Mammary epithelial cell (primary cell): ENCODE data around the gene UBE2Z.
"Not testable (repeated sequence)": the region's sequence is repeated elsewhere in the genome, so short reads cannot be mapped to it uniquely, and the experiment has no call there.

ENCODE experiments used
- CTCF ChIP-seq, 2 donors: IDR thresholded peaks in 1 of 2; conservative IDR thresholded peaks in 1 of 2; 2 replicates each; pipeline ENCODE4 v1.5.1; 2011 to 2012; ENCODE audit warnings: inconsistent platforms in 2 of 2, low read length in 2 of 2, mild to moderate bottlenecking in 2 of 2, control low read depth in 1 of 2, low read depth in 1 of 2; ENCODE audit not compliant: insufficient read depth in 1 of 2; ENCODE audit errors: extremely low read depth in 1 of 2
- EZH2 ChIP-seq: IDR thresholded peaks from 2 replicates; pipeline ENCODE4 v1.6.1; 2012; ENCODE audit warnings: low read length, inconsistent platforms, borderline replicate concordance

GRCh38 chr17:48872409-48872808, 35.8 kb upstream of the UBE2Z start:
- not testable (repeated sequence) for TF ChIP-seq CTCF (conservative IDR thresholded peaks at IDR 0.05 in 1 of 2, IDR thresholded peaks at IDR 0.05 in 1 of 2; ENCODE audit: extremely low read depth in 1 of 2, insufficient read depth in 1 of 2, low read depth in 1 of 2, low read length in 2 of 2); EZH2
